K562 (cell line): ENCODE measurements around the gene RPS19.

ENCODE experiments used
- CBX1 ChIP-seq: sonication (generic); IDR thresholded peaks from 2 replicates; pipeline ENCODE4 v1.6.1; 2016; ENCODE audit warnings: antibody characterized with exemption, low read depth, mild to moderate bottlenecking
- EP300 ChIP-seq: IDR thresholded peaks from 2 replicates; pipeline ENCODE4 v1.6.1; 2012; ENCODE audit warnings: low read length, improper control_type of control experiment
- FOXM1 ChIP-seq, 2 experiments: fragments of 450-650 bp in 1 of 2; sonication (generic) in 1 of 2; formaldehyde crosslinking in 1 of 2; IDR thresholded peaks; 2 replicates each; pipeline versions ENCODE4 v1.6.1 to v1.9.0; 2017 to 2022; ENCODE audit warnings: low read depth in 2 of 2, mild to moderate bottlenecking in 2 of 2, missing genetic modification reagents in 1 of 2, moderate library complexity in 1 of 2
- NR0B1 ChIP-seq: fragments of 450-650 bp; IDR thresholded peaks from one replicate; pipeline ENCODE4 v1.6.1; 2018; ENCODE audit warnings: mild to moderate bottlenecking, moderate library complexity; ENCODE audit not compliant: partially characterized antibody
- ZNF121 ChIP-seq: sonication (generic); formaldehyde crosslinking; conservative IDR thresholded peaks from 2 replicates; pipeline ENCODE4 v1.8.0; 2022; ENCODE audit warnings: missing genetic modification reagents
- ZNF212 ChIP-seq: fragments of 450-650 bp; formaldehyde crosslinking; IDR thresholded peaks from 2 replicates; pipeline ENCODE4 v1.4.0; 2020; ENCODE audit warnings: mild to moderate bottlenecking
- ZNF764 ChIP-seq: fragments of 250-450 bp; sonication (Bioruptor Pico); IDR thresholded peaks from 2 replicates; pipeline ENCODE4 v1.4.0; 2020; ENCODE audit warnings: low read depth, mild to moderate bottlenecking, moderate library complexity
- TF ChIP-seq, protein P1 (sequence below), 3 experiments: IDR thresholded peaks in 2 of 3; conservative IDR thresholded peaks in 1 of 3; 2 replicates each; pipeline ENCODE4 v1.5.1; 2011 to 2012; ENCODE audit warnings: low read length in 3 of 3, mild to moderate bottlenecking in 3 of 3, control low read depth in 2 of 3, improper control_type of control experiment in 1 of 3, inconsistent platforms in 1 of 3, low read depth in 1 of 3, mixed read lengths in 1 of 3, moderate library complexity in 1 of 3; ENCODE audit not compliant: insufficient read depth in 2 of 3

DNA sequence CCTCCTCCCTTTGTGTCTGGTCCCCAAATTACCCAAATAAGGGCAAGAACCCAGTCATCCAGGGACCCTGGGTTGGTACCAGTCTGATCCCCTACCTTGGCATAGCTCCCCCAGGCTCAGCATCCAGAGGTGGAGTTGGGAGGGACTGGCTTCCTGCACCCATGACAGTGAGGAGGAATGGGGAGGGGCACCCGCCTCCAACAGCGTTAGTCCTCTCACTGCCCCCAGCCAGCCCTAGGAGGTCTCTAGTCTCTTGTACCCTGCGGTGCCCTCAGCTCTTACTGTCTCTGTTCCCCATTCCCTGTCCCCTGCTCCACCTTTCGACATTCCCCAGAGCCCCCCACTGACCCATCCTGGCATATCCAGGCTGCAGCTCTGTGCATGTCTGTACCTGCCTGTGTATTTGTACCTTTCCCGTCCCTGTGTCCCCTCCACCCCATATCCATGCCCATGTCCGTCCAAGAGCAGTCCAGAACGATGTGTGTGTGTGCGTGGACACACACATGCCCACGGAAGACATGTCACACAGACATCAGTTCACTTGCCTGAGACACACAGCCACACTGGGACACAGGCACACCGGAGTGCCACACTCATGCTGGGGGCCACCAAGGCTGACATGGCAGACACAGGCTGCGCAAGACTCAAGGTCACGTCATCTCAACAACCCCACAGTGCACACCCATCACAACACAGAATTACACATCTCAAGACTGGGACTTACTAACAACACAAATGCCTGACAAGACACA lies 50.4 kb downstream of the RPS19 start:
- TF ChIP-seq EP300: no peak
- no peak for TF ChIP-seq ZNF121 (CRISPR knock-in tag)
- TF ChIP-seq ZNF764: no peak
- TF ChIP-seq ZNF212 (CRISPR knock-in tag): no peak
- no peak for TF ChIP-seq NR0B1
- TF ChIP-seq CBX1: no peak
- TF ChIP-seq FOXM1 (IDR thresholded peaks at IDR 0.05; ENCODE audit: low read depth): no peak
- TF ChIP-seq FOXM1 (CRISPR knock-in tag; IDR thresholded peaks at IDR 0.05; ENCODE audit: low read depth): no peak
- TF ChIP-seq, protein P1, sequence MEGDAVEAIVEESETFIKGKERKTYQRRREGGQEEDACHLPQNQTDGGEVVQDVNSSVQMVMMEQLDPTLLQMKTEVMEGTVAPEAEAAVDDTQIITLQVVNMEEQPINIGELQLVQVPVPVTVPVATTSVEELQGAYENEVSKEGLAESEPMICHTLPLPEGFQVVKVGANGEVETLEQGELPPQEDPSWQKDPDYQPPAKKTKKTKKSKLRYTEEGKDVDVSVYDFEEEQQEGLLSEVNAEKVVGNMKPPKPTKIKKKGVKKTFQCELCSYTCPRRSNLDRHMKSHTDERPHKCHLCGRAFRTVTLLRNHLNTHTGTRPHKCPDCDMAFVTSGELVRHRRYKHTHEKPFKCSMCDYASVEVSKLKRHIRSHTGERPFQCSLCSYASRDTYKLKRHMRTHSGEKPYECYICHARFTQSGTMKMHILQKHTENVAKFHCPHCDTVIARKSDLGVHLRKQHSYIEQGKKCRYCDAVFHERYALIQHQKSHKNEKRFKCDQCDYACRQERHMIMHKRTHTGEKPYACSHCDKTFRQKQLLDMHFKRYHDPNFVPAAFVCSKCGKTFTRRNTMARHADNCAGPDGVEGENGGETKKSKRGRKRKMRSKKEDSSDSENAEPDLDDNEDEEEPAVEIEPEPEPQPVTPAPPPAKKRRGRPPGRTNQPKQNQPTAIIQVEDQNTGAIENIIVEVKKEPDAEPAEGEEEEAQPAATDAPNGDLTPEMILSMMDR (IDR thresholded peaks at IDR 0.05 in 2 of 3, conservative IDR thresholded peaks at IDR 0.05 in 1 of 3; ENCODE audit: insufficient read depth in 2 of 3, low read depth in 1 of 3, low read length in 3 of 3): no peak
